Kidney (tissue), 14 donors: Measurements from ENCODE around the gene KRT37. TPM values are rescaled to one million over a fixed set of nuclear protein-coding genes. Genes with fewer than 3 reads are reported as not detected.

Experiments used
- DNase-seq, 5 donors: peaks; one replicate each; pipeline ENCODE4 v3.0.0-alpha.2; 2013 to 2020
- FAIRE-seq: peaks from 2 replicates; lab custom pipeline; 2012; peaks lifted over from hg19 to GRCh38; lab: Jason Lieb, UNC
- H3K27ac ChIP-seq, 2 donors: one replicate each; pipeline ENCODE4 v1.7.0; 2013; ENCODE audit warnings: low read depth in 2 of 2, low read length in 2 of 2, inconsistent platforms in 1 of 2
- H3K27me3 ChIP-seq: one replicate; pipeline ENCODE4 v1.7.1; 2013; ENCODE audit warnings: low read length, inconsistent platforms; ENCODE audit not compliant: control insufficient read depth, insufficient read depth
- H3K36me3 ChIP-seq, 3 donors: one replicate each; pipeline versions ENCODE4 v1.7.0 to v1.7.1; 2013; ENCODE audit warnings: low read length in 3 of 3, control low read depth in 1 of 3, inconsistent platforms in 1 of 3; ENCODE audit not compliant: insufficient read depth in 3 of 3, control insufficient read depth in 2 of 3
- H3K4me1 ChIP-seq, 3 donors: one replicate each; pipeline versions ENCODE4 v1.7.0 to v1.7.1; 2013; ENCODE audit warnings: low read length in 3 of 3, inconsistent platforms in 1 of 3, low read depth in 1 of 3; ENCODE audit not compliant: control insufficient read depth in 2 of 3, insufficient read depth in 2 of 3
- H3K4me3 ChIP-seq, 3 donors: one replicate each; pipeline versions ENCODE4 v1.7.0 to v1.8.1; 2013; ENCODE audit warnings: low read length in 3 of 3, control low read depth in 1 of 3, inconsistent platforms in 1 of 3
- H3K9ac ChIP-seq, 3 donors: one replicate each; pipeline versions ENCODE4 v1.7.0 to v1.7.1; 2013; ENCODE audit warnings: low read length in 3 of 3, control low read depth in 1 of 3, inconsistent platforms in 1 of 3
- H3K9me3 ChIP-seq, 3 donors: one replicate each; pipeline versions ENCODE4 v1.7.0 to v1.7.1; 2013; ENCODE audit warnings: low read length in 3 of 3, control low read depth in 1 of 3, inconsistent platforms in 1 of 3; ENCODE audit not compliant: control insufficient read depth in 2 of 3, insufficient read depth in 1 of 3
- intact Hi-C: fragments of 100-400 bp; cut with DNase I; formaldehyde crosslinking; loops from one replicate; pipeline ENCODE4 v1.11.1; 2022
- polyA plus RNA-seq: library from polyadenylated mRNA; stranded (reverse); fragments of 350-450 nt; fragmentation: Illumina TruSeq; extraction: RNeasy Lipid Tissue Mini Kit (QIAGEN cat#74804); gene quantifications from one replicate; pipeline ENCODE4 v1.2.3, GENCODE V29; 2014; ENCODE audit warnings: low read depth, low replicate concordance; ENCODE audit not compliant: insufficient read depth
- total RNA-seq: library from RNA; stranded (reverse); fragmentation: NEBNext Ultra II Directional; extraction: Animal tissue kit (Norgen Biotek cat#: 25700); gene quantifications from one replicate; pipeline ENCODE4 v1.2.1, GENCODE V29; 2021
- TF ChIP-seq, protein P1 (sequence below): IDR thresholded peaks from 3 replicates; pipeline ENCODE4 v1.5.1; 2012; ENCODE audit warnings: mild to moderate bottlenecking, moderate library complexity, borderline replicate concordance; ENCODE audit not compliant: insufficient read depth; ENCODE audit errors: extremely low read depth
- donor health status: control.
- donor health status: control.
- donor health status: control.
- donor health status: control.
- donor health status: control.
- donor health status: DM: yes; HTN: yes; CAD: no.
- donor health status: Normal renal cell carcinoma (clear cell type).

Gene KRT37
- total and polyA plus RNA-seq, 2 donors from 2014 or later = not detected

DNA sequence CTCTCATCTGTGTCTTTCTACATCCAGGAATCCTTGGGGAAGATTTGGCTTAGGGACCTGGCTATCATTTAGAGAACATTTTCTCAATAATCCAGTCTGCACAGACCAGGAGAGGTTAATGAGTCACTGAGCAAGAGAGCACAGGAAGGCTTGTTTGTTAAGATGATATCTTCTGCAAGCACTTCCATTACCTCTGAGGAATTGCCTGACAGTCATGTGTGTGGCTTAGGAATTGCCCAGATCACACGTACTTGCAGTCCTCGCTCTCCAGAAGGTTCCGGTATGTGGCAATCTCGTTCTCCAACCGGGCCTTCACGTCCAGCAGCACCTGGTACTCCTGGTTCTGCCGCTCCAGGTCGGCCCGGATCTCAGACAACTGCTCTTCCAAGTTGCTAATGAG lies 3.3 kb downstream of the KRT37 start:
- TF ChIP-seq, protein P1, sequence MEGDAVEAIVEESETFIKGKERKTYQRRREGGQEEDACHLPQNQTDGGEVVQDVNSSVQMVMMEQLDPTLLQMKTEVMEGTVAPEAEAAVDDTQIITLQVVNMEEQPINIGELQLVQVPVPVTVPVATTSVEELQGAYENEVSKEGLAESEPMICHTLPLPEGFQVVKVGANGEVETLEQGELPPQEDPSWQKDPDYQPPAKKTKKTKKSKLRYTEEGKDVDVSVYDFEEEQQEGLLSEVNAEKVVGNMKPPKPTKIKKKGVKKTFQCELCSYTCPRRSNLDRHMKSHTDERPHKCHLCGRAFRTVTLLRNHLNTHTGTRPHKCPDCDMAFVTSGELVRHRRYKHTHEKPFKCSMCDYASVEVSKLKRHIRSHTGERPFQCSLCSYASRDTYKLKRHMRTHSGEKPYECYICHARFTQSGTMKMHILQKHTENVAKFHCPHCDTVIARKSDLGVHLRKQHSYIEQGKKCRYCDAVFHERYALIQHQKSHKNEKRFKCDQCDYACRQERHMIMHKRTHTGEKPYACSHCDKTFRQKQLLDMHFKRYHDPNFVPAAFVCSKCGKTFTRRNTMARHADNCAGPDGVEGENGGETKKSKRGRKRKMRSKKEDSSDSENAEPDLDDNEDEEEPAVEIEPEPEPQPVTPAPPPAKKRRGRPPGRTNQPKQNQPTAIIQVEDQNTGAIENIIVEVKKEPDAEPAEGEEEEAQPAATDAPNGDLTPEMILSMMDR = no peak
- FAIRE-seq (no peak), DNase-seq (peak in 2 of 5 donors; percentile 9 to 22)
- peaks cover 2 to 6% (median 5%) of the 10 kb centered on the region in 3 donors for H3K4me1 ChIP-seq
- H3K27ac ChIP-seq = peak overlapping the region in 1 of 2 donors; percentile 20
- no peaks in the 10 kb centered on the region for H3K27me3 ChIP-seq
- H3K9ac ChIP-seq = no peak overlapping the region
- H3K36me3 ChIP-seq = no peaks in the 10 kb centered on the region
- H3K4me3 ChIP-seq = no peak overlapping the region
- intact Hi-C loops = no loop called here
- no peaks in the 10 kb centered on the region for H3K9me3 ChIP-seq

DNA sequence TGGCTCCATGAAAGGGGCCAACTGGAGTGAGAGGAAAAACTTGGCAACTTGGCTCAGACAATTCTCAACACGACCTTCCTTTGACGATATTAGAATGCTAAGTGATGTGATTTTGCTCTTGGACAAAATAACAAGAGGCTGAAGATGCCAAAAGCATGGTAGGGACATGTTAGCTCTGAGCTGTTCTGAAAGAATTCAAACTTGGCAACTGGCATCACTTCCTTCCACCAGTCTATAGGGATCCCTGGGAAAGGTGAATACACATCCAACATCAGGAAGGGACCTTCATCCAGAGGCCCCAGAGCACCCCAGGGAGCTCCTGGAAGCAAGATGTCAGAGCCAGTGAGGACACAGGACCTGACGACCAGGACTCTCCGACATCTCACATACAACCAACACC lies 4.3 kb downstream of the KRT37 start:
- DNase-seq = no peak
- no peak overlapping the region for H3K27ac ChIP-seq
- intact Hi-C loops = no loop called here

DNA sequence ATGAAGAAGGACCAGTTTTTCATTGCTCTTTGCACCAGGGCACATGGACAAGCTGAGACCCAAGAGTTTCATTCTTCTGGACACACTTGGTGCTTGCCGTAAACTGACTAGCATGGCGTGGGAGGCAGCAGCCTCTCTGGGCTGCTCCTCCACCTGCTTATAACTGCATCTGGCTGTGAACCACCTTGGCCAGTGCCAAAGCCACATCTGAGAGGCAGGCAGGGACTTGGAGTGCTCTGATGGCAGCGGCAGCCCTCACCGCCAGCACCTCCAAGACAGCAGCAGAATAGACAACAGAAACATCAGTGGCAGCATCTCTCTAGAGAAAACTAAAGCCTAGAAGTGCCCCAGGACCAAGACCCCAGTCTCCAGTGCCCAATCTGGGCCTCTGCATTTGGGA lies 4.7 kb downstream of the KRT37 start:
- H3K9me3 ChIP-seq = no peaks in the 10 kb centered on the region
- H3K4me1 ChIP-seq = peaks cover 2 to 16% (median 8%) of the 10 kb centered on the region in 3 donors
- H3K36me3 ChIP-seq = no peaks in the 10 kb centered on the region
- TF ChIP-seq, protein P1 = no peak
- no peak for DNase-seq
- H3K27me3 ChIP-seq = no peaks in the 10 kb centered on the region
- intact Hi-C loops = no loop called here
- no peak overlapping the region for H3K27ac ChIP-seq
- FAIRE-seq = no peak
- no peak overlapping the region for H3K9ac ChIP-seq
- H3K4me3 ChIP-seq = no peak overlapping the region

More for the DNA sequence above, 4.3 kb downstream of the KRT37 start:
- TF ChIP-seq, protein P1 = no peak
- H3K9ac ChIP-seq = no peak overlapping the region
- H3K27me3 ChIP-seq = no peaks in the 10 kb centered on the region
- H3K36me3 ChIP-seq = no peaks in the 10 kb centered on the region
- H3K4me3 ChIP-seq = no peak overlapping the region
- peaks cover 2 to 12% (median 8%) of the 10 kb centered on the region in 3 donors for H3K4me1 ChIP-seq
- FAIRE-seq = no peak
- H3K9me3 ChIP-seq = no peaks in the 10 kb centered on the region
